ENCODE results near the gene MCL1. TPM values are rescaled to one million over a fixed set of nuclear protein-coding genes. Genes with fewer than 3 reads are reported as not detected.

MCL1 gene
- total and polyA plus RNA-seq, 2 of the 13 experiments (the other 11 are each of a cell fraction or from before 2014, with no cell fraction given), result 69.5 to 125 TPM

GRCh38 chr1:150576794-150577556, 2.4 kb downstream of the MCL1 start (continued):
- TF ChIP-seq HNF1A (IDR thresholded peaks at IDR 0.05; ENCODE audit: low read depth) (no peak), HNF1A (CRISPR knock-in tag; IDR thresholded peaks at IDR 0.05; ENCODE audit: borderline replicate concordance) (no peak), ZNF136 (CRISPR knock-in tag; IDR thresholded peaks at IDR 0.05; ENCODE audit: low read depth) (no peak), ZNF124 (CRISPR knock-in tag; IDR thresholded peaks at IDR 0.05) (no peak), CREM (IDR thresholded peaks at IDR 0.05) (no peak), CREM (CRISPR knock-in tag; IDR thresholded peaks at IDR 0.05) (no peak), ZZZ3 (CRISPR knock-in tag; IDR thresholded peaks at IDR 0.05; ENCODE audit: borderline replicate concordance) (no peak), ZBTB37 (CRISPR knock-in tag; IDR thresholded peaks at IDR 0.05) (peak; percentile 87), TBL1XR1 (IDR thresholded peaks at IDR 0.05; ENCODE audit: borderline replicate concordance, low read length, partially characterized antibody) (no peak), ZNF761 (CRISPR knock-in tag; conservative IDR thresholded peaks at IDR 0.05) (no peak), RNF2 (conservative IDR thresholded peaks at IDR 0.05; ENCODE audit: low read depth) (no peak), ZNF224 (CRISPR knock-in tag; IDR thresholded peaks at IDR 0.05) (no peak), SP1 (IDR thresholded peaks at IDR 0.05) (no peak), SP1 (CRISPR knock-in tag; IDR thresholded peaks at IDR 0.05) (no peak), ARHGAP35 (CRISPR knock-in tag; IDR thresholded peaks at IDR 0.05; ENCODE audit: borderline replicate concordance) (no peak)
- TF ChIP-seq, protein P1, sequence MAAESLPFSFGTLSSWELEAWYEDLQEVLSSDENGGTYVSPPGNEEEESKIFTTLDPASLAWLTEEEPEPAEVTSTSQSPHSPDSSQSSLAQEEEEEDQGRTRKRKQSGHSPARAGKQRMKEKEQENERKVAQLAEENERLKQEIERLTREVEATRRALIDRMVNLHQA (CRISPR knock-in tag; IDR thresholded peaks at IDR 0.05), result no peak
- TF ChIP-seq, protein P2, sequence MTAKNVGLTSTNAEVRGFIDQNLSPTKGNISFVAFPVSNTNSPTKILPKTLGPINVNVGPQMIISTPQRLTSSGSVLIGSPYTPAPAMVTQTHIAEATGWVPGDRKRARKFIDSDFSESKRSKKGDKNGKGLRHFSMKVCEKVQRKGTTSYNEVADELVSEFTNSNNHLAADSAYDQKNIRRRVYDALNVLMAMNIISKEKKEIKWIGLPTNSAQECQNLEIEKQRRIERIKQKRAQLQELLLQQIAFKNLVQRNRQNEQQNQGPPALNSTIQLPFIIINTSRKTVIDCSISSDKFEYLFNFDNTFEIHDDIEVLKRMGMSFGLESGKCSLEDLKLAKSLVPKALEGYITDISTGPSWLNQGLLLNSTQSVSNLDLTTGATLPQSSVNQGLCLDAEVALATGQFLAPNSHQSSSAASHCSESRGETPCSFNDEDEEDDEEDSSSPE (CRISPR knock-in tag; IDR thresholded peaks at IDR 0.05), result no peak
- TF ChIP-seq, protein P3, sequence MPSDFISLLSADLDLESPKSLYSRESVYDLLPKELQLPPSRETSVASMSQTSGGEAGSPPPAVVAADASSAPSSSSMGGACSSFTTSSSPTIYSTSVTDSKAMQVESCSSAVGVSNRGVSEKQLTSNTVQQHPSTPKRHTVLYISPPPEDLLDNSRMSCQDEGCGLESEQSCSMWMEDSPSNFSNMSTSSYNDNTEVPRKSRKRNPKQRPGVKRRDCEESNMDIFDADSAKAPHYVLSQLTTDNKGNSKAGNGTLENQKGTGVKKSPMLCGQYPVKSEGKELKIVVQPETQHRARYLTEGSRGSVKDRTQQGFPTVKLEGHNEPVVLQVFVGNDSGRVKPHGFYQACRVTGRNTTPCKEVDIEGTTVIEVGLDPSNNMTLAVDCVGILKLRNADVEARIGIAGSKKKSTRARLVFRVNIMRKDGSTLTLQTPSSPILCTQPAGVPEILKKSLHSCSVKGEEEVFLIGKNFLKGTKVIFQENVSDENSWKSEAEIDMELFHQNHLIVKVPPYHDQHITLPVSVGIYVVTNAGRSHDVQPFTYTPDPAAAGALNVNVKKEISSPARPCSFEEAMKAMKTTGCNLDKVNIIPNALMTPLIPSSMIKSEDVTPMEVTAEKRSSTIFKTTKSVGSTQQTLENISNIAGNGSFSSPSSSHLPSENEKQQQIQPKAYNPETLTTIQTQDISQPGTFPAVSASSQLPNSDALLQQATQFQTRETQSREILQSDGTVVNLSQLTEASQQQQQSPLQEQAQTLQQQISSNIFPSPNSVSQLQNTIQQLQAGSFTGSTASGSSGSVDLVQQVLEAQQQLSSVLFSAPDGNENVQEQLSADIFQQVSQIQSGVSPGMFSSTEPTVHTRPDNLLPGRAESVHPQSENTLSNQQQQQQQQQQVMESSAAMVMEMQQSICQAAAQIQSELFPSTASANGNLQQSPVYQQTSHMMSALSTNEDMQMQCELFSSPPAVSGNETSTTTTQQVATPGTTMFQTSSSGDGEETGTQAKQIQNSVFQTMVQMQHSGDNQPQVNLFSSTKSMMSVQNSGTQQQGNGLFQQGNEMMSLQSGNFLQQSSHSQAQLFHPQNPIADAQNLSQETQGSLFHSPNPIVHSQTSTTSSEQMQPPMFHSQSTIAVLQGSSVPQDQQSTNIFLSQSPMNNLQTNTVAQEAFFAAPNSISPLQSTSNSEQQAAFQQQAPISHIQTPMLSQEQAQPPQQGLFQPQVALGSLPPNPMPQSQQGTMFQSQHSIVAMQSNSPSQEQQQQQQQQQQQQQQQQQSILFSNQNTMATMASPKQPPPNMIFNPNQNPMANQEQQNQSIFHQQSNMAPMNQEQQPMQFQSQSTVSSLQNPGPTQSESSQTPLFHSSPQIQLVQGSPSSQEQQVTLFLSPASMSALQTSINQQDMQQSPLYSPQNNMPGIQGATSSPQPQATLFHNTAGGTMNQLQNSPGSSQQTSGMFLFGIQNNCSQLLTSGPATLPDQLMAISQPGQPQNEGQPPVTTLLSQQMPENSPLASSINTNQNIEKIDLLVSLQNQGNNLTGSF (CRISPR knock-in tag; IDR thresholded peaks at IDR 0.05), result no peak
